Ishikawa (cell line): Measurements from ENCODE around the gene SMARCE1.

Experiments
- CEBPB ChIP-seq: IDR thresholded peaks from 2 replicates; pipeline ENCODE4 v1.6.1; 2012
- CREB1 ChIP-seq: IDR thresholded peaks from 2 replicates; pipeline ENCODE4 v1.6.1; 2012; ENCODE audit warnings: low read depth
- EGR1 ChIP-seq: IDR thresholded peaks from 2 replicates; pipeline ENCODE4 v1.6.1; 2012
- EP300 ChIP-seq: IDR thresholded peaks from 2 replicates; pipeline ENCODE4 v1.6.1; 2012; ENCODE audit warnings: borderline replicate concordance
- FOXM1 ChIP-seq: IDR thresholded peaks from 2 replicates; pipeline ENCODE4 v1.6.1; 2012; ENCODE audit warnings: low read depth, borderline replicate concordance
- NFIC ChIP-seq: IDR thresholded peaks from 2 replicates; pipeline ENCODE4 v1.6.1; 2012
- RAD21 ChIP-seq: IDR thresholded peaks from 2 replicates; pipeline ENCODE4 v1.6.1; 2012; ENCODE audit warnings: low read depth
- TAF1 ChIP-seq: IDR thresholded peaks from 2 replicates; pipeline ENCODE4 v1.6.1; 2012; ENCODE audit warnings: low read depth, mild to moderate bottlenecking
- TCF12 ChIP-seq: IDR thresholded peaks from 2 replicates; pipeline ENCODE4 v1.6.1; 2012; ENCODE audit warnings: low read depth
- TEAD4 ChIP-seq: IDR thresholded peaks from 2 replicates; pipeline ENCODE4 v1.6.1; 2012
- YY1 ChIP-seq: IDR thresholded peaks from 2 replicates; pipeline ENCODE4 v1.6.1; 2012; ENCODE audit warnings: low read depth
- ZBTB7A ChIP-seq: IDR thresholded peaks from 2 replicates; pipeline ENCODE4 v1.6.1; 2012; ENCODE audit warnings: low read depth
- TF ChIP-seq, protein P1 (sequence below): IDR thresholded peaks from 2 replicates; pipeline ENCODE4 v1.6.1; 2012; ENCODE audit warnings: low read depth, mild to moderate bottlenecking
- TF ChIP-seq, protein P2 (sequence below): IDR thresholded peaks from 2 replicates; pipeline ENCODE4 v1.6.1; 2012
- TF ChIP-seq, protein P3 (sequence below): IDR thresholded peaks from 2 replicates; pipeline ENCODE4 v1.6.1; 2012

SMARCE1 gene

DNA sequence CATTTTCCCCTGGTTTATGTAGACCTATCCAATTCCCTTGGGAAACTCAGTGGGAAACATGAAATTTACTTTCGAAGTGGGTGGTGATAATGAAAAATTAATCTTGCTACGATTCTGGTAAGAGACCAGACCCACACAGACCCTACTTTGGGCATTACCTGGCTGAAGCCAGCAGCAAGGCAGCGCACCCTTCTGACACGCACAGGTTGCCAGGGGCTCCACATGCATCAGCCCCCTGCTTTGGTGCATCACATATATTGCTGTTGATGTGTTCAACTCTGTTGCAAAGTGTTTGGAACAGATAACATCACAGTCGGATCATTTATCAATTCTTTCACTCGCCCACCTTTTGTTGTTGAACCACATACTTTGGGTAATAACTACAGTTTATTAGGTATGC is 26.6 kb downstream of the SMARCE1 start:
- TF ChIP-seq CEBPB (no peak), TEAD4 (no peak), TAF1 (no peak), EGR1 (no peak), ZBTB7A (no peak), TCF12 (no peak), EP300 (no peak)
- TF ChIP-seq, protein P1, sequence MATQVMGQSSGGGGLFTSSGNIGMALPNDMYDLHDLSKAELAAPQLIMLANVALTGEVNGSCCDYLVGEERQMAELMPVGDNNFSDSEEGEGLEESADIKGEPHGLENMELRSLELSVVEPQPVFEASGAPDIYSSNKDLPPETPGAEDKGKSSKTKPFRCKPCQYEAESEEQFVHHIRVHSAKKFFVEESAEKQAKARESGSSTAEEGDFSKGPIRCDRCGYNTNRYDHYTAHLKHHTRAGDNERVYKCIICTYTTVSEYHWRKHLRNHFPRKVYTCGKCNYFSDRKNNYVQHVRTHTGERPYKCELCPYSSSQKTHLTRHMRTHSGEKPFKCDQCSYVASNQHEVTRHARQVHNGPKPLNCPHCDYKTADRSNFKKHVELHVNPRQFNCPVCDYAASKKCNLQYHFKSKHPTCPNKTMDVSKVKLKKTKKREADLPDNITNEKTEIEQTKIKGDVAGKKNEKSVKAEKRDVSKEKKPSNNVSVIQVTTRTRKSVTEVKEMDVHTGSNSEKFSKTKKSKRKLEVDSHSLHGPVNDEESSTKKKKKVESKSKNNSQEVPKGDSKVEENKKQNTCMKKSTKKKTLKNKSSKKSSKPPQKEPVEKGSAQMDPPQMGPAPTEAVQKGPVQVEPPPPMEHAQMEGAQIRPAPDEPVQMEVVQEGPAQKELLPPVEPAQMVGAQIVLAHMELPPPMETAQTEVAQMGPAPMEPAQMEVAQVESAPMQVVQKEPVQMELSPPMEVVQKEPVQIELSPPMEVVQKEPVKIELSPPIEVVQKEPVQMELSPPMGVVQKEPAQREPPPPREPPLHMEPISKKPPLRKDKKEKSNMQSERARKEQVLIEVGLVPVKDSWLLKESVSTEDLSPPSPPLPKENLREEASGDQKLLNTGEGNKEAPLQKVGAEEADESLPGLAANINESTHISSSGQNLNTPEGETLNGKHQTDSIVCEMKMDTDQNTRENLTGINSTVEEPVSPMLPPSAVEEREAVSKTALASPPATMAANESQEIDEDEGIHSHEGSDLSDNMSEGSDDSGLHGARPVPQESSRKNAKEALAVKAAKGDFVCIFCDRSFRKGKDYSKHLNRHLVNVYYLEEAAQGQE, result no peak
- TF ChIP-seq, protein P2, sequence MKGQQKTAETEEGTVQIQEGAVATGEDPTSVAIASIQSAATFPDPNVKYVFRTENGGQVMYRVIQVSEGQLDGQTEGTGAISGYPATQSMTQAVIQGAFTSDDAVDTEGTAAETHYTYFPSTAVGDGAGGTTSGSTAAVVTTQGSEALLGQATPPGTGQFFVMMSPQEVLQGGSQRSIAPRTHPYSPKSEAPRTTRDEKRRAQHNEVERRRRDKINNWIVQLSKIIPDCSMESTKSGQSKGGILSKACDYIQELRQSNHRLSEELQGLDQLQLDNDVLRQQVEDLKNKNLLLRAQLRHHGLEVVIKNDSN, result no peak

DNA sequence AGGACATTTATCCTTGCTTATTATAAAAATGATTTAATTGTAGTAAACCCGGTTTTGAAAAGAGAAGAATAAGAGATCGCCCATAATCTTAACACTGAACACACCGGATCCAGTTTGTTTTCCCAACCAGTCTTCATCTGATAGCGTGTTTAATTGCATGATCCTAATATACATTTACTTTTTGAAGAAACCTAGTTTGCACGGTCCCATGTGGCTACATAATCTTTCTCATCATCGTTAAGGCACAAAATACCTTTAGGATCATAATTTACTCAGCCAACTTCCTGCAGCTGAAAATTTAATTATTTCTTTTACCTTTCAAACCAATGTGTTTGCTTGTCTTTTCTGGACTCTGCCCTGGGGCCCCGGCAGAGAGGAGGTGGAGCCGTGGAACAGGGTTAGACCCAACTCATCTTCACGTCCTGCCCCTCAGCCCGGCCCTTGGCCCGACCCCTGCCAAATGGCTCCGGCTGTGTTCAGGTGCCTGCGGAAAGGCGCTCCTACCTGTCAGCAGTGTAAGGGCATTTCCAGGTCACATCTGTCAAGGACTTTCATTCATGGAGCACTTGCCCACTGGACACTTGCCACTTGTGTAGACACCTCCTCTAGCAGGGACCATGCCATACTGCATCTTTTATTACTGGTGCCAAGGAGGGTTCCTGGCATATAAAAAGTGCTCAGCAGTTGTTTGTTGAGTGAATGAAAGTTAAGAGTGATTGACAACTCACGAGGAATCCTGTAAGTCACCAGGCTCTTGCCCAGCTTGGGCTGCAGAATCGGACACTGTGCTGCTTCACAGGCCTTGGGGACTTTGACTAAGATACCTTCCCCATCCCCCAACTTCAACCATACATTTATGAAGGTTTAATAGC is 28.6 kb downstream of the SMARCE1 start:
- TF ChIP-seq, protein P1, result no peak
- TF ChIP-seq NFIC (no peak), RAD21 (no peak), TEAD4 (no peak), CREB1 (no peak), TCF12 (no peak), YY1 (no peak), CEBPB (no peak), EGR1 (no peak), FOXM1 (no peak), EP300 (no peak), ZBTB7A (no peak)
- TF ChIP-seq, protein P3, sequence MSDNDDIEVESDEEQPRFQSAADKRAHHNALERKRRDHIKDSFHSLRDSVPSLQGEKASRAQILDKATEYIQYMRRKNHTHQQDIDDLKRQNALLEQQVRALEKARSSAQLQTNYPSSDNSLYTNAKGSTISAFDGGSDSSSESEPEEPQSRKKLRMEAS, result no peak
- TF ChIP-seq, protein P2, result no peak

DNA sequence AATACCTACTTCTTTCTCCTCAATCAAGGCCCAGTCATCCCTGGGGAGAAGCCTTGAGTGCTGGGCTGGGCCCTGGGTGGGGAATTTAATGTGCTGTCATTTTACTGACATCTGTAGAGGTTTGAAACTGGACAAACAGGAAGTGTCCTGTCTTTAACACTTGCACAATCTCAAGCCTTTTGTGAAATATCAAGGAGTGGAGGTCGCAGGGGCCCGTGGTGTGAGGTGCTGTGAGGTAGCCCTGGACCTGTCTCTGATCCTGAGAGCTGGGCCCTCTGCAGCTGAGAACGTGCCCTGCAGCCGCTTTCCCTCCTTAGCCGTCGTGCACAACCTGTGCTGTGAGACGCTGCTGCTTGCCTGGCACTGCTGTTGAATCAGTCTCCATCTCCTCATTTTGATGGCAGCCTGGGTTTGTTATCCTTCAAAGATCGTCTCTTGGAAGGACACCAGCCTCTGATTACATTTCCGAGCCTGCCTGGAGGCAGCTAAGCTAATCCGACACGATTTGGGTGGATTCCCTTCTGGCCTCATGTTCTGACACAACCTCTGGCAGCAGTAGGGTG is 29.9 kb downstream of the SMARCE1 start:
- TF ChIP-seq EGR1 (no peak), ZBTB7A (no peak), RAD21 (no peak), NFIC (no peak), FOXM1 (no peak), TAF1 (no peak), EP300 (no peak), YY1 (no peak), TEAD4 (no peak), CEBPB (no peak), CREB1 (no peak), TCF12 (no peak)
- TF ChIP-seq, protein P1, result no peak
- TF ChIP-seq, protein P3, result no peak
- TF ChIP-seq, protein P2, result no peak

DNA sequence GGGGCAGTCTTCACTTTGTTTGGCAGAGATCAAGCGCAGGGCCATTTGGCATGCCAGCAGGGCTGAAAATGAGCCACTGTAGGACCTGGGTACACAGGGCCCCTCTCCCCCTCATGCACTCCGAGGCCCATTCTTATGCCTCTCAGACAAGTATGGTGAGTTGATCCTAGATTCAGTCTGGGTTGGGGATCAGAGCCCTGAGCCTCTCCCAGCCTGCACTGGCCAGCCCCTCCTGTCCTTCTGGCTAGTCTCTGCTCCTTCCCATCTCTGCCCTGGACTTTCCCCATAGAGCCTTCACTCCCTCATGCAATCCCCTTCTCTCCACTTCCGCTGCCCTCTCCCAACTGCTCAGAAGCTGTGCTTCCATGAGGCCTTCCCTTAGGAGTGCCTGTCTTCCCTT is 31.0 kb downstream of the SMARCE1 start:
- TF ChIP-seq TAF1 (no peak), YY1 (no peak), EGR1 (no peak), RAD21 (no peak), CREB1 (no peak), CEBPB (no peak), ZBTB7A (no peak), TCF12 (no peak), FOXM1 (no peak), NFIC (no peak), TEAD4 (no peak), EP300 (no peak)
- TF ChIP-seq, protein P3, result no peak
- TF ChIP-seq, protein P1, result no peak
- TF ChIP-seq, protein P2, result no peak
